CD4-positive, CD25-positive, alpha-beta regulatory T cell (primary cell): ENCODE results near the gene MCCC1. TPM values are rescaled to one million over a fixed set of nuclear protein-coding genes. Genes with fewer than 3 reads are reported as not detected.
"Not testable (repeated sequence)": the region's sequence is repeated elsewhere in the genome, so short reads cannot be mapped to it uniquely, and the experiment has no call there.

Experiments
- ATAC-seq, 2 donors: fragments of 150-1000 bp; cut with Tn5 transposase; one replicate each; pipeline ENCODE4 v1.10.0; 2021; ENCODE audit warnings: low read depth in 2 of 2, moderate number of reproducible peaks in 2 of 2, moderate library complexity in 1 of 2
- DNase-seq, 3 donors: peaks; one replicate each; pipeline versions ENCODE4 v3.0.0 to v3.0.0-alpha.2; 2012 to 2022; ENCODE audit warnings: mixed read lengths in 1 of 3
- H3K27ac ChIP-seq: one replicate; pipeline ENCODE4 v1.7.0; 2013; ENCODE audit warnings: mild to moderate bottlenecking, low read length; ENCODE audit not compliant: insufficient read depth, poor library complexity, severe bottlenecking
- H3K27me3 ChIP-seq: one replicate; pipeline ENCODE4 v1.7.0; 2013; ENCODE audit warnings: low read length; ENCODE audit not compliant: control insufficient read depth, insufficient read depth
- H3K36me3 ChIP-seq: one replicate; pipeline ENCODE4 v1.7.0; 2013; ENCODE audit warnings: mild to moderate bottlenecking, low read length, moderate library complexity; ENCODE audit not compliant: control insufficient read depth, insufficient read depth
- H3K4me1 ChIP-seq: 2 replicates; pipeline ENCODE4 v1.7.0; 2013; ENCODE audit warnings: mild to moderate bottlenecking, low read length; ENCODE audit not compliant: insufficient read depth, control insufficient read depth, poor library complexity, severe bottlenecking
- H3K4me3 ChIP-seq: one replicate; pipeline ENCODE4 v1.7.0; 2013; ENCODE audit warnings: low read depth, mild to moderate bottlenecking, low read length, moderate library complexity
- H3K9me3 ChIP-seq, 2 experiments: 1 replicate in 1 of 2; 2 replicates in 1 of 2; pipeline ENCODE4 v1.7.0; 2013; ENCODE audit warnings: low read length in 2 of 2, mild to moderate bottlenecking in 1 of 2, moderate library complexity in 1 of 2; ENCODE audit not compliant: control insufficient read depth in 2 of 2
- H3K27ac Mint-ChIP-seq, 3 donors: one replicate each; pipeline ENCODE4 v1.8.0; 2020 to 2022; ENCODE audit warnings: mild to moderate bottlenecking in 3 of 3, mixed read lengths in 3 of 3, moderate library complexity in 2 of 3
- H3K27me3 Mint-ChIP-seq: one replicate; pipeline ENCODE4 v1.8.0; 2022; ENCODE audit warnings: mild to moderate bottlenecking, mixed read lengths
- H3K36me3 Mint-ChIP-seq: one replicate; pipeline ENCODE4 v1.8.0; 2020; ENCODE audit warnings: mixed read lengths
- H3K4me1 Mint-ChIP-seq, 4 donors: one replicate each; pipeline ENCODE4 v1.8.0; 2020 to 2022; ENCODE audit warnings: mixed read lengths in 4 of 4, mild to moderate bottlenecking in 1 of 4
- H3K4me3 Mint-ChIP-seq, 4 donors: one replicate each; pipeline ENCODE4 v1.8.0; 2020 to 2022; ENCODE audit warnings: mild to moderate bottlenecking in 4 of 4, mixed read lengths in 4 of 4, moderate library complexity in 3 of 4
- H3K9me3 Mint-ChIP-seq, 7 donors: one replicate each; pipeline ENCODE4 v1.8.0; 2020 to 2022; ENCODE audit warnings: mixed read lengths in 7 of 7, mild to moderate bottlenecking in 3 of 7, moderate library complexity in 2 of 7
- polyA plus RNA-seq, 4 donors: library from polyadenylated mRNA; unstranded; fragments of 300-500 nt; fragmentation: Illumina TruSeq; gene quantifications; one replicate each; pipeline ENCODE4 v1.2.3, GENCODE V29; 2021
- total RNA-seq: library from RNA; stranded (reverse); gene quantifications from one replicate; pipeline ENCODE4 v1.2.3, GENCODE V29; 2022

Gene MCCC1
- total and polyA plus RNA-seq, 5 donors from 2014 or later: 22.1 to 27.7 (median 23.5) TPM

DNA sequence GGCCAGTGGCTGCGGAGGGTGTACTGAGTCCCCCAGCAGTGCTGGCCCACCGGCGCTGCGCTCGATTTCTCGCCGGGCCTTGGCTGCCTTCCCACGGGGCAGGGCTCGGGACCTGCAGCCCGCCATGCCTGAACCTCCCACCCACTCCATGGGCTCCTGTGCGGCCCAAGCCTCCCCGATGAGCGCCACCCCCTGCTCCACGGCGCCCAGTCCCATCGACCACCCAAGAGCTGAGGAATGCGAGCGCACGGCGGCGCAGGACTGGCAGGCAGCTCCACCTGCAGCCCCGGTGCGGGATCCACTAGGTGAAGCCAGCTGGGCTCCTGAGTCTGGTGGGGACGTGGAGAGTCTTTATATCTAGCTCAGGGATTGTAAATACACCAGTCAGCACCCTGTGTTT lies 1.7 kb upstream of the MCCC1 start:
- H3K27ac ChIP-seq, H3K36me3 ChIP-seq, H3K27me3 Mint-ChIP-seq, H3K4me3 ChIP-seq, H3K9me3 ChIP-seq, H3K27me3 ChIP-seq, ATAC-seq, H3K9me3 Mint-ChIP-seq, H3K36me3 Mint-ChIP-seq, H3K27ac Mint-ChIP-seq, DNase-seq: not testable (repeated sequence)
- Mint-ChIP-seq H3K4me1 (peaks cover 23 to 40% (median 25%) of the 10 kb centered on the region in 4 donors), H3K4me3 (peak overlapping the region in 2 of 4 donors; percentile 22 to 27)
- H3K4me1 ChIP-seq: peaks cover 25% of the 10 kb centered on the region

DNA sequence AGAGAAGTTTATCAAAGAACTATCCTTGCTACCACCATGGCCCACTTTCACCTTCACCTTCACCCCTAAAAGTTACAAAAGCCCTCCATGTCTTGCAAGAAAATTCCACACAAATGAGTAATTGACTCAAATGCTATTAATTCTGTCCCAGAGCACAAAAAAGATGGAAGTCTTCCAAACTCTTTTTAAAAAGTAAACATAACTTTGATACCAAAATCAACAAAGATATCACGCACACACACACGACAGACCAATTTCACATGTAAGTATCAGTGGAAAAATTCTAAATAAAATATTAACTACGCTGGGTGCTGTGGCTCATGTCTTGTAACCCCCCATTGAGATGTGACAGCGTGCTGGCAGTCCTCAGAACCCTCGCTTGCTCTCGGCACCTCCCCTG lies 1.1 kb upstream of the MCCC1 start:
- peaks cover 25% of the 10 kb centered on the region for H3K4me1 ChIP-seq
- H3K36me3 ChIP-seq: no peaks in the 10 kb centered on the region
- Mint-ChIP-seq H3K4me1 (peaks cover 23 to 44% (median 27%) of the 10 kb centered on the region in 4 donors), H3K9me3 (peaks cover 0 to 1% (median 0%) of the 10 kb centered on the region in 7 donors), H3K36me3 (no peaks in the 10 kb centered on the region), H3K4me3 (peak overlapping the region in 2 of 4 donors; percentile 29 to 50), H3K27me3 (no peaks in the 10 kb centered on the region), H3K27ac (peak overlapping the region in 2 of 3 donors; percentile 85 to 99)
- H3K27me3 ChIP-seq: no peaks in the 10 kb centered on the region
- DNase-seq (no peak), ATAC-seq (no peak)
- no peak overlapping the region for H3K4me3 ChIP-seq
- peak overlapping the region; percentile 89 for H3K27ac ChIP-seq
- H3K9me3 ChIP-seq: no peaks in the 10 kb centered on the region

DNA sequence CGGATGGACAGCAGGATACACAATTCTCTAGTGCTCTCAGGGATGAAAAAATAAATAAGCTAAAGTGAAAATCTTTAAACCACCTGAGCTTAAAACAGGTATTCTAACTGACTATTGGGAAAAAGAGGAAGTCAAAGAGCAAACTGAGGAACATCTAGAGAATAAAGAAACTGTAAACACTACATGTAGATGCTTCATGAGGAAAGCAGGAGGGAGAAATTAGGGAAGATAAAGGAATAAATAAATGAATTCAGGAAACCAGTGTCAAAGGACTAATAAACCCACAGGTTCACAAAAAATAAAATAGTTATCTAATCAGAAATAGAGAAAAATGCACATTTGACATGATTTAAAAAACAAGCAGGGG lies 525 bp upstream of the MCCC1 start:
- Histone ChIP-seq H3K9me3 (no peaks in the 10 kb centered on the region), H3K27ac (peak overlapping the region; percentile 89), H3K27me3 (no peaks in the 10 kb centered on the region), H3K4me1 (peaks cover 25% of the 10 kb centered on the region), H3K4me3 (peak overlapping the region; percentile 93), H3K36me3 (no peaks in the 10 kb centered on the region)
- Mint-ChIP-seq H3K4me3 (peak overlapping the region; percentile 97 to 99 (median 98)), H3K27me3 (no peaks in the 10 kb centered on the region), H3K9me3 (peaks cover 0 to 1% (median 0%) of the 10 kb centered on the region in 7 donors), H3K4me1 (peaks cover 24 to 45% (median 28%) of the 10 kb centered on the region in 4 donors), H3K27ac (peak overlapping the region; percentile 91 to 99 (median 97)), H3K36me3 (no peaks in the 10 kb centered on the region)
- ATAC-seq (no peak), DNase-seq (no peak)

DNA sequence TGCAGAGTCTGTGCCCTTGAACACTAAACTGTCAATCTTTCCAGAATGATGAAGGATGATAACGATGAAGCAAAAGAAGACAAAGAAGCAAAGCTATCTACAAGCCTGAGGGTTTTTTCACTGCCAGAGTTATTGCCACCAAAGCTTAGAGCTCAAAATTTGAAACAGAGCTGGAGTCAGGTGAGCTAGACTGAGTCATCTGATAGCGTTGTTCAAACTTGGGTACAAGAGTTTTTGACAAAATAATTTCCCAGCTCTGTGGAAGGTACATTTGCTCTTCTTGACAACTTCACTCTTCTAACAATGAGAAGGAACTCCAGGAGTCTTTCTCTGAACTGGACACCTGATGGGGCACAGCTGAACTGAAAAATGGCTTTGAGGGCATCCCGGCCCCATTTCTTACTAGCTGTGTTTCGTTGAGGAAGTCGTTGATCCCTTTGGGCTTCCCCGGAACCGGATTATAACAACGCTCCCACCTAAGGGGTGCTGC lies 715 bp downstream of the MCCC1 start:
- Histone ChIP-seq H3K4me3 (peak overlapping the region; percentile 93), H3K27me3 (no peaks in the 10 kb centered on the region), H3K36me3 (peaks cover 3% of the 10 kb centered on the region), H3K9me3 (no peaks in the 10 kb centered on the region), H3K27ac (peak overlapping the region; percentile 89), H3K4me1 (peaks cover 25% of the 10 kb centered on the region)
- peak overlapping the region in 2 of 3 donors; percentile 97 to 99 for H3K27ac Mint-ChIP-seq
- H3K4me1 Mint-ChIP-seq: peaks cover 29 to 50% (median 33%) of the 10 kb centered on the region in 4 donors
- H3K9me3 Mint-ChIP-seq: peaks cover 0 to 1% (median 0%) of the 10 kb centered on the region in 7 donors
- no peak for ATAC-seq
- DNase-seq: peak in 2 of 3 donors; percentile 4 to 48
- H3K27me3 Mint-ChIP-seq: no peaks in the 10 kb centered on the region
- H3K4me3 Mint-ChIP-seq: peak overlapping the region; percentile 97 to 99 (median 98)
- peaks cover 1% of the 10 kb centered on the region for H3K36me3 Mint-ChIP-seq

DNA sequence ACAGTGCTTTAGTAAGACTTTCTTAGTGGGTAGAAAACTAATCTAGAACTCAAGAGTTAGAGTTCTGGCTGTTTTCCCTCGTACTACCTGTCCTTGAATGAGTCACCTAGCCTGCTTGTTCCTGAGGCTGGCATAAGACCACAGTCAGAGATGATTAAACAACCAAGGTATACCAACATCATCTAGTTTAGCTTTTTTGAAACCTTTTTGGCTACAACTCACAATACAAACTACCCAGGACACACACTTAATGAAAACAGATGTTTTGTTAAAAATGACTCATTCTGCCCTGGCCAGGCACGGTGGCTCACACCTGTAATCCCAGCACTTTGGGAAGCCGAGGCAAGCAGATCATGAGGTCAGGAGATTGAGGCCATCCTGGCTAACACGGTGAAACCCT lies 4.6 kb downstream of the MCCC1 start:
- no peak for ATAC-seq
- no peaks in the 10 kb centered on the region for H3K27me3 Mint-ChIP-seq
- H3K36me3 Mint-ChIP-seq: peaks cover 22% of the 10 kb centered on the region

DNA sequence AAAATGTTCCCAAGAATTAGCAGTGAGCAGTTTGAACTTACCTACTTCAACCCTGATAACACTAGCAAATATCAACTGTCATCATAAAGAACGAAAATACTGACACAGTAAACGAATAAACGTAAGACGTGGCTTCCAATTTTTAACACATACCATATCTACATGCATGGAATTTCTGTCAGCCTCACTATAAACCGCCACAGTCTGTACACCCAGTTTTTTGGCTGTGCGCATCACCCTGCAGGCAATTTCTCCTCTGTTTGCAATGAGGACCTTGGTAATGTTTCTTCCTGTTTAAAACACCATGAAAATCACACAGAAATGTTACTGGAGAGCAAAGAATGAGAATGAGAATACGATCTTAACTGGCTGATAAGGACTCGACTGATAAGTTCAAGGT lies 7.0 kb downstream of the MCCC1 start:
- no peak for ATAC-seq
- DNase-seq: no peak
- H3K4me1 Mint-ChIP-seq: peaks cover 18 to 33% (median 28%) of the 10 kb centered on the region in 4 donors
- Histone ChIP-seq H3K27ac (no peak overlapping the region), H3K9me3 (no peaks in the 10 kb centered on the region), H3K36me3 (peaks cover 40% of the 10 kb centered on the region), H3K4me3 (no peak overlapping the region), H3K27me3 (no peaks in the 10 kb centered on the region), H3K4me1 (peaks cover 4% of the 10 kb centered on the region)
- H3K9me3 Mint-ChIP-seq: no peaks in the 10 kb centered on the region
- H3K36me3 Mint-ChIP-seq: peaks cover 41% of the 10 kb centered on the region
- no peaks in the 10 kb centered on the region for H3K27me3 Mint-ChIP-seq
- H3K4me3 Mint-ChIP-seq: no peak overlapping the region
- H3K27ac Mint-ChIP-seq: no peak overlapping the region

More for the DNA sequence above, 4.6 kb downstream of the MCCC1 start:
- peaks cover 32% of the 10 kb centered on the region for H3K36me3 ChIP-seq
- H3K4me1 Mint-ChIP-seq: peaks cover 31 to 50% (median 40%) of the 10 kb centered on the region in 4 donors
- H3K4me3 ChIP-seq: no peak overlapping the region
- no peak overlapping the region for H3K27ac ChIP-seq
- DNase-seq: no peak
- peak overlapping the region in 1 of 4 donors; percentile 16 for H3K4me3 Mint-ChIP-seq
- peaks cover 23% of the 10 kb centered on the region for H3K4me1 ChIP-seq
- no peaks in the 10 kb centered on the region for H3K9me3 Mint-ChIP-seq
- no peaks in the 10 kb centered on the region for H3K27me3 ChIP-seq
- no peaks in the 10 kb centered on the region for H3K9me3 ChIP-seq
- peak overlapping the region in 1 of 3 donors; percentile 29 for H3K27ac Mint-ChIP-seq

DNA sequence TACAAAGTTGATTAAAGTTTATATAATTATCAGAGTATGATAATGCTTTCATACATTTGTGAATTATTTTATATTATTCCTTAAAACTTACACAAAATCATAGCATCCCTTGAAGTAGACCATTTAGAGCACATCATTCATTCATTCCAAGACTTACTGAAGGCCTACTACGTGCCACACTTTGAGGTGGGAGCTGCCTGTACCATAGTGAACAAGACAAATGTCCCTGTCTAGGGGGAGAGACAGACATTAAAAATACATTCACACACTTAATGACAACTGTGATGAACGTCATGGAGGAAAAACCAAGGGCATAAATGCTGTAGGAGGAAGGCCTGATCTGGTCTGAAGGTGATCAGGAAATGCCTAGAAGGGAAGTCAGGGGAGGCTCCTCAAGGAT lies 12.1 kb downstream of the MCCC1 start:
- Mint-ChIP-seq H3K36me3 (peaks cover 59% of the 10 kb centered on the region), H3K4me3 (no peak overlapping the region), H3K27me3 (no peaks in the 10 kb centered on the region), H3K4me1 (peaks cover 0 to 9% (median 7%) of the 10 kb centered on the region in 4 donors), H3K9me3 (no peaks in the 10 kb centered on the region), H3K27ac (no peak overlapping the region)
- H3K4me1 ChIP-seq: no peaks in the 10 kb centered on the region
- DNase-seq: no peak
- H3K36me3 ChIP-seq: peaks cover 68% of the 10 kb centered on the region
- ATAC-seq: no peak
- H3K9me3 ChIP-seq: no peaks in the 10 kb centered on the region
- H3K4me3 ChIP-seq: no peak overlapping the region
- no peak overlapping the region for H3K27ac ChIP-seq
- no peaks in the 10 kb centered on the region for H3K27me3 ChIP-seq
